Natural killer cell (primary cell): ENCODE results near the gene NID1. TPM values are rescaled to one million over a fixed set of nuclear protein-coding genes. Genes with fewer than 3 reads are reported as not detected.
"Not testable (repeated sequence)": the region's sequence is repeated elsewhere in the genome, so short reads cannot be mapped to it uniquely, and the experiment has no call there.

Experiments used
- ATAC-seq, 3 donors: fragments of 150-1000 bp in 2 of 3; fragments of 200-7000 bp in 1 of 3; cut with Tn5 transposase; 1 replicate in 1 of 3; 2 replicates in 2 of 3; pipeline ENCODE4 v1.10.0; 2021; ENCODE audit warnings: mild to moderate bottlenecking in 2 of 3, moderate library complexity in 2 of 3
- DNase-seq, 2 donors: peaks; one replicate each; pipeline versions ENCODE4 v3.0.0 to v3.0.0-alpha.2; 2013 to 2021; ENCODE audit warnings: mixed read lengths in 1 of 2
- H3K27ac ChIP-seq: one replicate; pipeline ENCODE4 v1.5.1; 2013; ENCODE audit warnings: mild to moderate bottlenecking, low read length
- H3K27me3 ChIP-seq: one replicate; pipeline ENCODE4 v1.6.1; 2013; ENCODE audit warnings: low read length; ENCODE audit not compliant: control insufficient read depth, insufficient read depth
- H3K36me3 ChIP-seq: one replicate; pipeline ENCODE4 v1.6.1; 2013; ENCODE audit warnings: low read length; ENCODE audit not compliant: control insufficient read depth, insufficient read depth
- H3K4me1 ChIP-seq: one replicate; pipeline ENCODE4 v1.6.1; 2013; ENCODE audit warnings: low read length; ENCODE audit not compliant: control insufficient read depth, insufficient read depth
- H3K4me3 ChIP-seq: one replicate; pipeline ENCODE4 v1.5.1; 2013; ENCODE audit warnings: low read length
- H3K9me3 ChIP-seq: one replicate; pipeline ENCODE4 v1.6.1; 2013; ENCODE audit warnings: low read length; ENCODE audit not compliant: control insufficient read depth, insufficient read depth
- H3K27ac Mint-ChIP-seq, 2 donors: one replicate each; pipeline ENCODE4 v1.8.0; 2022; ENCODE audit warnings: mild to moderate bottlenecking in 2 of 2, mixed read lengths in 2 of 2, moderate library complexity in 1 of 2
- H3K27me3 Mint-ChIP-seq, 2 donors: one replicate each; pipeline ENCODE4 v1.8.0; 2022; ENCODE audit warnings: low read depth in 2 of 2, mixed read lengths in 2 of 2
- H3K36me3 Mint-ChIP-seq: one replicate; pipeline ENCODE4 v1.8.0; 2022; ENCODE audit warnings: mixed read lengths
- H3K4me1 Mint-ChIP-seq, 2 donors: one replicate each; pipeline ENCODE4 v1.8.0; 2022; ENCODE audit warnings: mixed read lengths in 2 of 2
- H3K4me3 Mint-ChIP-seq: one replicate; pipeline ENCODE4 v1.8.0; 2022; ENCODE audit warnings: mild to moderate bottlenecking, moderate library complexity, mixed read lengths
- H3K9me3 Mint-ChIP-seq, 2 donors: one replicate each; pipeline ENCODE4 v1.8.0; 2022; ENCODE audit warnings: mixed read lengths in 2 of 2
- CTCF ChIP-seq: fragments of 200-600 bp; IDR thresholded peaks from one replicate; pipeline ENCODE4 v1.8.0; 2022; ENCODE audit warnings: antibody characterized with exemption
- WGBS: methylation state at CpG from one replicate; pipeline ENCODE4 v1.1.7; 2013; ENCODE audit warnings: missing lambda C conversion rate; ENCODE audit not compliant: insufficient coverage; 5-methylcytosine and 5-hydroxymethylcytosine counted together
- intact Hi-C: fragments of 100-400 bp; cut with micrococcal nuclease; formaldehyde crosslinking; loops from one replicate; pipeline ENCODE4 v1.14.2; 2022
- total RNA-seq, 4 donors: library from RNA; stranded (reverse); fragments of 120-200 nt in 1 of 4; gene quantifications; one replicate each; pipeline versions ENCODE4 v1.2.3 to v1.2.4, GENCODE V29; 2013 to 2022

NID1 gene
- total RNA-seq, 3 donors from 2014 or later (not counting 1 experiment from before 2014, with no cell fraction given) = 0.32 to 0.92 (median 0.85) TPM

- H3K9me3 Mint-ChIP-seq = no peaks in the 10 kb centered on the region
- Histone ChIP-seq H3K36me3 (no peaks in the 10 kb centered on the region), H3K27me3 (no peaks in the 10 kb centered on the region), H3K27ac (no peak overlapping the region), H3K4me1 (no peaks in the 10 kb centered on the region), H3K4me3 (no peak overlapping the region), H3K9me3 (no peaks in the 10 kb centered on the region)
- 92% methylated on average over 10 of the region's 10 CpGs for WGBS
- intact Hi-C loops = no loop called here
- ATAC-seq (no peak), DNase-seq (no peak)
- no peaks in the 10 kb centered on the region for H3K4me1 Mint-ChIP-seq
- H3K27me3 Mint-ChIP-seq = no peaks in the 10 kb centered on the region
- H3K36me3 Mint-ChIP-seq = no peaks in the 10 kb centered on the region
- H3K27ac Mint-ChIP-seq = no peak overlapping the region
- no peak for TF ChIP-seq CTCF
- H3K4me3 Mint-ChIP-seq = no peak overlapping the region
Observed at GRCh38 chr1:236081546-236082227, 16.8 kb upstream of the NID1 start.

- no peaks in the 10 kb centered on the region for H3K9me3 Mint-ChIP-seq
- ATAC-seq (no peak), DNase-seq (no peak)
- Histone ChIP-seq H3K27ac (no peak overlapping the region), H3K36me3 (no peaks in the 10 kb centered on the region), H3K4me1 (no peaks in the 10 kb centered on the region), H3K9me3 (no peaks in the 10 kb centered on the region), H3K4me3 (no peak overlapping the region), H3K27me3 (no peaks in the 10 kb centered on the region)
- intact Hi-C loops = no loop called here
- H3K36me3 Mint-ChIP-seq = no peaks in the 10 kb centered on the region
- H3K4me1 Mint-ChIP-seq = no peaks in the 10 kb centered on the region
- no peak for TF ChIP-seq CTCF
- H3K27me3 Mint-ChIP-seq = peaks cover 2 to 18% of the 10 kb centered on the region in 2 donors
- H3K4me3 Mint-ChIP-seq = no peak overlapping the region
- no peak overlapping the region for H3K27ac Mint-ChIP-seq
- 92% methylated on average over 5 of the region's 5 CpGs for WGBS
Observed at GRCh38 chr1:236079703-236080102, 14.8 kb upstream of the NID1 start.

- WGBS = 100% methylated on average over 2 of the region's 2 CpGs
- Mint-ChIP-seq H3K27ac (no peak overlapping the region), H3K9me3 (no peaks in the 10 kb centered on the region), H3K27me3 (peaks cover 2 to 18% of the 10 kb centered on the region in 2 donors), H3K4me3 (no peak overlapping the region), H3K4me1 (no peaks in the 10 kb centered on the region), H3K36me3 (no peaks in the 10 kb centered on the region)
- no peaks in the 10 kb centered on the region for H3K36me3 ChIP-seq
- H3K4me1 ChIP-seq = no peaks in the 10 kb centered on the region
- H3K27ac ChIP-seq = no peak overlapping the region
- intact Hi-C loops = no loop called here
- TF ChIP-seq CTCF = no peak
- no peak for DNase-seq
- H3K27me3 ChIP-seq = no peaks in the 10 kb centered on the region
- H3K9me3 ChIP-seq = no peaks in the 10 kb centered on the region
- H3K4me3 ChIP-seq = no peak overlapping the region
- ATAC-seq = no peak
Observed at GRCh38 chr1:236078993-236079392, 14.1 kb upstream of the NID1 start.

- DNase-seq, H3K36me3 ChIP-seq, H3K27ac Mint-ChIP-seq, H3K36me3 Mint-ChIP-seq, intact Hi-C loops, H3K4me3 ChIP-seq, H3K9me3 Mint-ChIP-seq, H3K4me3 Mint-ChIP-seq, H3K27me3 ChIP-seq, H3K4me1 Mint-ChIP-seq, H3K9me3 ChIP-seq, ATAC-seq, H3K27ac ChIP-seq, H3K4me1 ChIP-seq: not testable (repeated sequence)
- WGBS = 93% methylated on average over 2 of the region's 4 CpGs
- peaks cover 2 to 18% of the 10 kb centered on the region in 2 donors for H3K27me3 Mint-ChIP-seq
Observed at GRCh38 chr1:236078077-236078476, 13.2 kb upstream of the NID1 start.
